ENCODE results near the gene KCNK2. TPM values are rescaled to one million over a fixed set of nuclear protein-coding genes. Genes with fewer than 3 reads are reported as not detected.

The KCNK2 gene
- total RNA-seq, 4 donors from 2014 or later: 3.9 to 22.6 (median 21.2) TPM

DNA sequence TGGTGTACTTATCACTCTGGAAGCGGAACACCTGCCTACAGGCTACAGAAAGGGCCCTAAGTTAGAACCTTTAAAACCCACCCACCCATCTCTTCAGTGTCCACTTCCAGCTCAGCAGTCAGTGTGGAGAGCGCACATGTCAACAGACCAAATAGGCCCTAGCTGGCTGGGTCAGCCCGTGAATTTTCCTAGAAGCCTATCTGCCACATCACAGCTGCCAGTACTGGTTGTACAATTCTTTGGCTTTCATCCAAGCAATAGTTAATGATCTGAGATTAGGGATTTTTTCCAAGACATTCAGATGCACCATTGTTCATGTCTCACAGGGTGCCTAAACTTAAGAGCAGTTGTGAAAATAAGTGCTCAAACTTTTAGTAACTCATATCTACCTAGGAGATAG is 197.1 kb downstream of the KCNK2 start:
- no peak overlapping the region for H3K4me3 ChIP-seq (replicated peaks in 1 of 3)
- no peak overlapping the region for H3K27ac ChIP-seq
- no peaks in the 10 kb centered on the region for H3K9me3 ChIP-seq
- H3K27me3 ChIP-seq: no peaks in the 10 kb centered on the region
- H3K36me3 ChIP-seq: no peaks in the 10 kb centered on the region
- H3K4me1 ChIP-seq: no peaks in the 10 kb centered on the region
- DNase-seq: no peak
- intact Hi-C loops (cut with DNase I): no loop called here
- TF ChIP-seq POLR2A (IDR thresholded peaks at IDR 0.05): no peak
- TF ChIP-seq, protein P1, sequence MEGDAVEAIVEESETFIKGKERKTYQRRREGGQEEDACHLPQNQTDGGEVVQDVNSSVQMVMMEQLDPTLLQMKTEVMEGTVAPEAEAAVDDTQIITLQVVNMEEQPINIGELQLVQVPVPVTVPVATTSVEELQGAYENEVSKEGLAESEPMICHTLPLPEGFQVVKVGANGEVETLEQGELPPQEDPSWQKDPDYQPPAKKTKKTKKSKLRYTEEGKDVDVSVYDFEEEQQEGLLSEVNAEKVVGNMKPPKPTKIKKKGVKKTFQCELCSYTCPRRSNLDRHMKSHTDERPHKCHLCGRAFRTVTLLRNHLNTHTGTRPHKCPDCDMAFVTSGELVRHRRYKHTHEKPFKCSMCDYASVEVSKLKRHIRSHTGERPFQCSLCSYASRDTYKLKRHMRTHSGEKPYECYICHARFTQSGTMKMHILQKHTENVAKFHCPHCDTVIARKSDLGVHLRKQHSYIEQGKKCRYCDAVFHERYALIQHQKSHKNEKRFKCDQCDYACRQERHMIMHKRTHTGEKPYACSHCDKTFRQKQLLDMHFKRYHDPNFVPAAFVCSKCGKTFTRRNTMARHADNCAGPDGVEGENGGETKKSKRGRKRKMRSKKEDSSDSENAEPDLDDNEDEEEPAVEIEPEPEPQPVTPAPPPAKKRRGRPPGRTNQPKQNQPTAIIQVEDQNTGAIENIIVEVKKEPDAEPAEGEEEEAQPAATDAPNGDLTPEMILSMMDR (IDR thresholded peaks at IDR 0.05): no peak
- WGBS, 2 donors: 82 to 84% methylated on average over 3 of the region's 3 CpGs

DNA sequence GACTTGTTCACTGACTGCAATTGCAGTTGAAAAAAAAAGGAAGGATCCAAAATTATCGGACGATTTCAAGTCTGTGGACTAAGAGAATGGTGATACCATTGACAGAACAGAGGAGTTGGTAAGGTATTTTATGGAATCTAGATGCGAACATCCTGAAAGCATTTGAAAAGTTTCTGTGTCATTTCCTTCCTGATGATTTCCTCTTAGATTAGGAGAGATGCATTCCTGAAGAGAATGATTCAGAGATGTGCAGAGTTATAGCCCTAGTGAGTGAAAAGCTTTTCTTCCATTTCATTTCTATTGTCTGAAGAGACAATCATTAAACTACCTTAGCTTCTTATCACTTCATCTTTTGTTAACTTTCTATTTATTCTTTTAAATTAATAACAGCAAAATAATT is 200.0 kb downstream of the KCNK2 start:
- Histone ChIP-seq H3K9me3 (no peaks in the 10 kb centered on the region), H3K4me3 (replicated peaks in 1 of 3) (no peak overlapping the region), H3K27ac (no peak overlapping the region), H3K4me1 (no peaks in the 10 kb centered on the region), H3K36me3 (no peaks in the 10 kb centered on the region), H3K27me3 (no peaks in the 10 kb centered on the region)
- TF ChIP-seq, protein P1 (IDR thresholded peaks at IDR 0.05): no peak
- TF ChIP-seq POLR2A (IDR thresholded peaks at IDR 0.05): no peak
- DNase-seq: no peak
- intact Hi-C loops (cut with DNase I): no loop called here
- WGBS, 2 donors: 87% methylated on average over 3 of the region's 3 CpGs

DNA sequence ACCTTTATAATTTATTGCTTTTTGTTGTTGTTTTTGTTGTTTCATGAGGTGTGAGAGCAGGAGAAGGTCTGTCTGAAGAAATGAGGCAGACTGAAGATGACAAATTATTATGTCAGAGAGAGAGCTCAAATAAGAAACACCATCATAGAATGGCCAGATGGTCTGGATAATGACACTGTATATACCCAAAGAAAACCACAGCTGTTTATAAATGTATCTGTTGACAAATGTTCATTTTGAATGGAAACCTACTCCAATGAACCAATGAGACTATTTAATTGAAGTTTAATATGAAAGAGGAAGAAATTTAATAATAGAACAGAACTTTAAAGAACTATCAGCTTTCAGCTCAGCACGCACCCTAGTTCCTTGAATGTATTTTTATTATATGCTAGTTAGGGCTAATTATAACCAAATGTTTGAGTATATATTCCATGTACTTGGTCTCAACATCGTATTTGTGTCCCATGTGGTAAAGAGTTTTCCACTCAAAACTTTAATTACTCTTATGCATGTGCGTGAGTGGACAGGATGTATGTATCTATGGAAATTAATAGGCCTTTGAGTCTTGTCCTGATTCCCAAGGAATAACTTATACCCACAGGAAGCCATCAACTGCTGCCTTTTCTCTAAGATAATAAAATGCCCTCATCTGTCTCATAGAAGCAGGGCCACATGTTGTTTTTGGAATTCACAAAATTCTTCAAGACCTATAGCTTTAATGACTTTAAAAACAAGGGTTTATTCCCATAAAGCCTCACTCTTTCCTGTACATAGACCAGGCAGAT is 202.7 kb downstream of the KCNK2 start:
- no peaks in the 10 kb centered on the region for H3K27me3 ChIP-seq
- no peak overlapping the region for H3K4me3 ChIP-seq (replicated peaks in 1 of 3)
- WGBS, 2 donors: 83 to 85% methylated on average over 3 of the region's 3 CpGs
- no peak for DNase-seq
- H3K4me1 ChIP-seq: peaks cover 0 to 5% of the 10 kb centered on the region in 2 donors
- intact Hi-C loops (cut with DNase I): no loop called here
- no peaks in the 10 kb centered on the region for H3K9me3 ChIP-seq
- H3K27ac ChIP-seq: no peak overlapping the region
- H3K36me3 ChIP-seq: no peaks in the 10 kb centered on the region
- no peak for TF ChIP-seq POLR2A (IDR thresholded peaks at IDR 0.05)
- TF ChIP-seq, protein P1 (IDR thresholded peaks at IDR 0.05): no peak
